ENCODE results near the gene AKAP10. TPM values are rescaled to one million over a fixed set of nuclear protein-coding genes. Genes with fewer than 3 reads are reported as not detected.
A peak's percentile ranks its signal among the peaks of the same experiment; 100 is the strongest.
"Not testable (repeated sequence)": the region's sequence is repeated elsewhere in the genome, so short reads cannot be mapped to it uniquely, and the experiment has no call there.

AKAP10 gene, protein sequence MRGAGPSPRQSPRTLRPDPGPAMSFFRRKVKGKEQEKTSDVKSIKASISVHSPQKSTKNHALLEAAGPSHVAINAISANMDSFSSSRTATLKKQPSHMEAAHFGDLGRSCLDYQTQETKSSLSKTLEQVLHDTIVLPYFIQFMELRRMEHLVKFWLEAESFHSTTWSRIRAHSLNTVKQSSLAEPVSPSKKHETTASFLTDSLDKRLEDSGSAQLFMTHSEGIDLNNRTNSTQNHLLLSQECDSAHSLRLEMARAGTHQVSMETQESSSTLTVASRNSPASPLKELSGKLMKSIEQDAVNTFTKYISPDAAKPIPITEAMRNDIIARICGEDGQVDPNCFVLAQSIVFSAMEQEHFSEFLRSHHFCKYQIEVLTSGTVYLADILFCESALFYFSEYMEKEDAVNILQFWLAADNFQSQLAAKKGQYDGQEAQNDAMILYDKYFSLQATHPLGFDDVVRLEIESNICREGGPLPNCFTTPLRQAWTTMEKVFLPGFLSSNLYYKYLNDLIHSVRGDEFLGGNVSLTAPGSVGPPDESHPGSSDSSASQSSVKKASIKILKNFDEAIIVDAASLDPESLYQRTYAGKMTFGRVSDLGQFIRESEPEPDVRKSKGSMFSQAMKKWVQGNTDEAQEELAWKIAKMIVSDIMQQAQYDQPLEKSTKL
- 10 to 100 TPM; 21.9 to 39.1 (median 30.3) TPM for total RNA-seq

GRCh38 chr17:19977293-19978208 lies at the start of gene AKAP10:
Gene AKAP10, minus strand, starts transcription at chr17:19977828. Its CDS starts 149 bp downstream, at chr17:19977679.
- ATAC-seq (ENCODE audit: low FRiP score) (peak; percentile 95), DNase-seq (ENCODE audit: low spot score) (peak; percentile 84)
- TF ChIP-seq CTCF (IDR thresholded peaks at IDR 0.05) = no peak

GRCh38 chr17:20026960-20027359 lies 49.3 kb upstream of the AKAP10 start:
- no peak for DNase-seq (ENCODE audit: low spot score)
- no peak for ATAC-seq (ENCODE audit: low FRiP score)
- TF ChIP-seq CTCF (IDR thresholded peaks at IDR 0.05) = no peak

- DNase-seq (ENCODE audit: low spot score) = no peak
- no peak for ATAC-seq (ENCODE audit: low FRiP score)
- no peak for TF ChIP-seq CTCF (IDR thresholded peaks at IDR 0.05)
These were observed 45.1 kb upstream of the AKAP10 start for GRCh38 chr17:20022701-20023100.

DNA sequence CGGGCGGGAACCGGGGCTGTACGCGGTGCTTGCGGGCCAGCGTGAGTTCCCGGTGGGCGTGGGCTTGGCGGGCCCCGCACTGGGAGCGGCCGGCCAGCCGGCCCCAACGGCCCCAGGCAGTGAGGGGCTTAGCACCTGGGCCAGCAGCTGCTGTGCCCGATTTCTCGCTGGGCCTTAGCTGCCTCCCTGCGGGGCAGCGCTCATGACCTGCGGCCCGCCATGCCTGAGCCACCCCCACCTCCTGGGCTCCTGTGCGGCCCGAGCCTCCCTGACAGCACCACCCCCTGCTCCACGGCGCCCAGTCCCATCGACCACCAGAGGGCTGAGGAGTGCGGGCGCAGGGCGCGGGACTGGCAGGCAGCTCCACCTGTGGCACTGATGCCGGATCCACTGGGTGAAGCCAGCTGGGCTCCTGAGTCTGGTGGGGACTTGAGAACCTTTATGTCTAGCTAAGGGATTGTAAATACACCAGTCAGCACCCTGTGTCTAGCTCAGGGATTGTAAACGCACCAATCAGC lies 38.9 kb upstream of the AKAP10 start:
- not testable (repeated sequence) for DNase-seq (ENCODE audit: low spot score); ATAC-seq (ENCODE audit: low FRiP score)

- ATAC-seq (ENCODE audit: low FRiP score) = no peak
These were observed 34.4 kb upstream of the AKAP10 start for GRCh38 chr17:20012017-20012536.

DNA sequence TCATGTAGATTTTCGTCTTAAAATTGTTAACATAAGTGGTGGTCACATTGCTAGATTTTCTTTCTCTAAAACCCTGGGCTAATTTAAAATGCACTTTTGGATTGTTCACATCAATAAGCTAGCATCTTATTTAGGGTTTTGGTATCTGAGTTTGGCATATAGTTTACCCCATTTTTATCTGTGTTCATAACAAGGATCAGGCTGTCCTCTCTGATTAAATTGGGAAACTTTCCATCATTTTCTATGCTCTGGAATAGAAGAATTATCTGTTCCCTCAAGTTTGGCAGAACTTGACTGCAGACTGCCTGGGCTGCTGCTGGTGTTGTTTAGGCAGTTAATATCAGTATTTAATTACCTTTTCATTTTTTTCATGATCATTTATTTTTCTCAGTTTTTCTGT lies 33.3 kb upstream of the AKAP10 start:
- TF ChIP-seq CTCF (IDR thresholded peaks at IDR 0.05) = no peak
- DNase-seq (ENCODE audit: low spot score) (no peak), ATAC-seq (ENCODE audit: low FRiP score) (no peak)

More at GRCh38 chr17:20012017-20012536, 34.4 kb upstream of the AKAP10 start:
- TF ChIP-seq CTCF (IDR thresholded peaks at IDR 0.05) = no peak
- DNase-seq (ENCODE audit: low spot score) = no peak
